Heart left ventricle (tissue), 16 donors: ENCODE data around the gene MATK. TPM values are rescaled to one million over a fixed set of nuclear protein-coding genes. Genes with fewer than 3 reads are reported as not detected.

Experiments used
- ATAC-seq, 4 donors: fragments of 200-7000 bp; cut with Tn5 transposase; one replicate each; pipeline ENCODE4 v1.9.1; 2020 to 2022; ENCODE audit warnings: moderate library complexity in 4 of 4, mild to moderate bottlenecking in 3 of 4, moderate number of reproducible peaks in 1 of 4
- DNase-seq, 5 donors: peaks; one replicate each; pipeline ENCODE4 v3.0.0-alpha.2; 2020
- H3K27ac ChIP-seq, 12 donors: fragments of 200-600 bp; sonication (generic) in 4 of 12; one replicate each; pipeline versions ENCODE4 v1.5.0 to v1.8.0; 2016 to 2022; ENCODE audit warnings: mild to moderate bottlenecking in 2 of 12
- H3K27me3 ChIP-seq, 9 donors: fragments of 200-600 bp; sonication (generic) in 2 of 9; one replicate each; pipeline versions ENCODE4 v1.5.1 to v1.8.0; 2016 to 2022; ENCODE audit warnings: mild to moderate bottlenecking in 3 of 9
- H3K36me3 ChIP-seq, 9 donors: fragments of 200-600 bp; sonication (generic) in 2 of 9; one replicate each; pipeline versions ENCODE4 v1.5.0 to v1.8.0; 2018 to 2022; ENCODE audit warnings: mild to moderate bottlenecking in 2 of 9
- H3K4me1 ChIP-seq, 12 donors: fragments of 200-600 bp; sonication (generic) in 4 of 12; one replicate each; pipeline versions ENCODE4 v1.5.0 to v1.8.0; 2016 to 2022; ENCODE audit warnings: mild to moderate bottlenecking in 3 of 12
- H3K4me3 ChIP-seq, 12 donors: fragments of 200-600 bp; sonication (generic) in 4 of 12; one replicate each; pipeline versions ENCODE4 v1.5.0 to v1.8.0; 2017 to 2022; ENCODE audit warnings: mild to moderate bottlenecking in 9 of 12, moderate library complexity in 4 of 12
- H3K9me3 ChIP-seq, 12 donors: fragments of 200-600 bp; sonication (generic) in 4 of 12; one replicate each; pipeline versions ENCODE4 v1.5.0 to v1.8.0; 2016 to 2022; ENCODE audit warnings: mild to moderate bottlenecking in 1 of 12
- CTCF ChIP-seq, 12 donors: fragments of 200-600 bp; sonication (generic) in 4 of 12; IDR thresholded peaks; one replicate each; pipeline versions ENCODE4 v1.5.0 to v1.8.0; 2018 to 2022; ENCODE audit warnings: antibody characterized with exemption in 12 of 12, mild to moderate bottlenecking in 5 of 12
- POLR2A ChIP-seq, 2 donors: fragments of 450-650 bp; IDR thresholded peaks; one replicate each; pipeline ENCODE4 v1.6.1; 2017; ENCODE audit warnings: antibody characterized with exemption in 2 of 2, mild to moderate bottlenecking in 2 of 2, moderate library complexity in 2 of 2
- WGBS, 4 donors: extraction: QIAGEN DNeasy Blood & Tissue Kit in 2 of 4; methylation state at CpG; one replicate each; pipeline versions ENCODE4 v1.1.5 to v1.1.7; 2013 to 2018; 5-methylcytosine and 5-hydroxymethylcytosine counted together
- intact Hi-C, 10 donors: fragments of 100-400 bp; cut with DNase I; formaldehyde crosslinking; loops; one replicate each; pipeline versions ENCODE4 v1.11.1 to v1.14.2; 2022
- polyA plus RNA-seq, 2 donors: library from polyadenylated mRNA; stranded (reverse); fragments of 200-250 nt; gene quantifications; one replicate each; pipeline ENCODE4 v1.2.3, GENCODE V29; 2013
- total RNA-seq, 9 donors: library from RNA; depleted of rRNA in 2 of 9; stranded (reverse); fragments of >200 nt in 2 of 9; fragmentation: NEBNext Ultra II Directional in 3 of 9; extraction: Animal tissue kit (Norgen Biotek cat#: 25700) in 3 of 9; gene quantifications; one replicate each; pipeline versions ENCODE4 v1.1.0 to v1.2.4, GENCODE V29; 2016 to 2023
- donor health status: ischemic (EF 13 %, LVEDD 7.1; RV severe dilation, severe dysfunction).
- donor health status: healthy with polysubstance abuse.
- donor health status: DM: no; HTN: yes; CAD: no.
- donor health status: DM: no; HTN: no; CAD: no.
- donor health status: ischemic (EF 25% LVEDD 6.9; RV normal size, moderate dysfunction).
- donor health status: ischemic (EF 25% LVEDD 5.7; RV mildly dilated, moderate dysfunction).
- donor health status: healthy.
- donor health status: DM: yes; HTN: yes; CAD: no.
- donor health status: ischemic (EF 35%, LVEDD 5.7; RV mildly dilated, moderate dysfunction).
- donor health status: nonischemic (EF 11% LVEDD 7.7; RV severe dilation, severe dysfunction).
- donor health status: DM: yes; HTN: yes; CAD: no.
- donor health status: PGD.
- donor health status: ischemic (EF 29% LVEDD 5.4; RV normal size, mild dysfunction).
- donor health status: nonischemic (EF 23%, LVEDD 6.1; RV moderate dilation, normal function).

The MATK gene
- total and polyA plus RNA-seq, 11 donors, result 0.20 to 8.9 (median 0.70) TPM

- H3K4me1 ChIP-seq, result no peaks in the 10 kb centered on the region
- DNase-seq (no peak), ATAC-seq (peak in 1 of 4 donors; percentile 10)
- H3K4me3 ChIP-seq, result no peak overlapping the region
- WGBS, 4 donors, result 79 to 83% (median 81%) methylated on average over 45 to 53 of the region's 53 CpGs
- no peak for TF ChIP-seq POLR2A (IDR thresholded peaks at IDR 0.05)
- TF ChIP-seq CTCF (IDR thresholded peaks at IDR 0.05), result no peak
- H3K27ac ChIP-seq, result no peak overlapping the region
- intact Hi-C loops, result loop anchor here in 1 of 10 donors (10.0 kb wide), 1 partner anchor 154 kb away; no protein-coding TSS in a partner anchor
- H3K27me3 ChIP-seq, result no peaks in the 10 kb centered on the region
- no peaks in the 10 kb centered on the region for H3K9me3 ChIP-seq
- H3K36me3 ChIP-seq, result peaks cover 0 to 36% (median 24%) of the 10 kb centered on the region in 9 donors
Measured at GRCh38 chr19:3770136-3770999, 15.8 kb downstream of the MATK start.

GRCh38 chr19:3769494-3769893 is 16.7 kb downstream of the MATK start:
- Histone ChIP-seq H3K4me3 (no peak overlapping the region), H3K27ac (no peak overlapping the region), H3K9me3 (no peaks in the 10 kb centered on the region), H3K4me1 (no peaks in the 10 kb centered on the region), H3K36me3 (peaks cover 0 to 40% (median 28%) of the 10 kb centered on the region in 9 donors), H3K27me3 (no peaks in the 10 kb centered on the region)
- WGBS, 4 donors, result 84 to 92% (median 89%) methylated on average over 9 to 17 of the region's 17 CpGs
- DNase-seq, result no peak
- TF ChIP-seq POLR2A (IDR thresholded peaks at IDR 0.05), result no peak
- TF ChIP-seq CTCF (IDR thresholded peaks at IDR 0.05), result no peak
- intact Hi-C loops, result loop anchor here in 4 of 10 donors (10.0 kb wide), 2 partner anchors 55 to 215 kb away; partner anchors contain the start of gene EEF2 (in 3 of the 4)
- ATAC-seq, result no peak

GRCh38 chr19:3768748-3769099 is 17.5 kb downstream of the MATK start:
- Histone ChIP-seq H3K36me3 (peaks cover 0 to 40% (median 28%) of the 10 kb centered on the region in 9 donors), H3K4me1 (peaks cover 0 to 6% (median under 1%) of the 10 kb centered on the region in 12 donors), H3K4me3 (no peak overlapping the region), H3K27me3 (no peaks in the 10 kb centered on the region), H3K9me3 (no peaks in the 10 kb centered on the region), H3K27ac (no peak overlapping the region)
- DNase-seq (no peak), ATAC-seq (no peak)
- WGBS, 4 donors, result 89 to 98% (median 96%) methylated on average over 7 of the region's 7 CpGs
- no peak for TF ChIP-seq POLR2A (IDR thresholded peaks at IDR 0.05)
- TF ChIP-seq CTCF (IDR thresholded peaks at IDR 0.05), result no peak
- intact Hi-C loops, result loop anchor here in 4 of 10 donors (10.0 kb wide), 2 partner anchors 56 to 216 kb away; partner anchors contain the start of gene EEF2 (in 3 of the 4)

GRCh38 chr19:3768015-3768747 is 18.0 kb downstream of the MATK start:
- no peak for TF ChIP-seq CTCF (IDR thresholded peaks at IDR 0.05)
- TF ChIP-seq POLR2A (IDR thresholded peaks at IDR 0.05), result no peak
- Histone ChIP-seq H3K36me3 (peaks cover 0 to 40% (median 28%) of the 10 kb centered on the region in 9 donors), H3K27me3 (no peaks in the 10 kb centered on the region), H3K4me3 (no peak overlapping the region), H3K9me3 (no peaks in the 10 kb centered on the region), H3K27ac (no peak overlapping the region), H3K4me1 (peaks cover 0 to 11% (median 5%) of the 10 kb centered on the region in 12 donors)
- ATAC-seq (no peak), DNase-seq (no peak)
- WGBS, 4 donors, result 86 to 94% (median 90%) methylated on average over 13 to 25 of the region's 25 CpGs
- intact Hi-C loops, result loop anchor here in 4 of 10 donors (10.0 kb wide), 2 partner anchors 57 to 217 kb away; partner anchors contain the start of gene EEF2 (in 3 of the 4)
